RWPE1 (cell line): ENCODE measurements around the gene SLC1A1.
"Not testable (repeated sequence)": the region's sequence is repeated elsewhere in the genome, so short reads cannot be mapped to it uniquely, and the experiment has no call there.

Experiments
- CTCF ChIA-PET: fragments of 350-600 bp; sonication (Branson Sonifier 250); formaldehyde crosslinking; extraction: SDS; loops from one replicate; lab custom pipeline; 2021; lab: Yijun Ruan, JAX
- POLR2A ChIA-PET: fragments of 400-600 bp; formaldehyde crosslinking; extraction: SDS; loops from one replicate; lab custom pipeline; 2020; ENCODE audit warnings: antibody characterized with exemption; ENCODE audit not compliant: low non-redundant PET; lab: Yijun Ruan, JAX
- DNase-seq: peaks from one replicate; pipeline ENCODE4 v3.0.0; 2012; ENCODE audit warnings: low spot score
- H3K27ac ChIP-seq: fragments of 450-650 bp; 2 replicates; pipeline ENCODE4 v1.5.1; 2017
- TF ChIP-seq, protein P1 (sequence below): fragments of 450-650 bp; conservative IDR thresholded peaks from 2 replicates; pipeline ENCODE4 v1.5.1; 2017; ENCODE audit warnings: low read depth, mild to moderate bottlenecking

Gene SLC1A1

DNA sequence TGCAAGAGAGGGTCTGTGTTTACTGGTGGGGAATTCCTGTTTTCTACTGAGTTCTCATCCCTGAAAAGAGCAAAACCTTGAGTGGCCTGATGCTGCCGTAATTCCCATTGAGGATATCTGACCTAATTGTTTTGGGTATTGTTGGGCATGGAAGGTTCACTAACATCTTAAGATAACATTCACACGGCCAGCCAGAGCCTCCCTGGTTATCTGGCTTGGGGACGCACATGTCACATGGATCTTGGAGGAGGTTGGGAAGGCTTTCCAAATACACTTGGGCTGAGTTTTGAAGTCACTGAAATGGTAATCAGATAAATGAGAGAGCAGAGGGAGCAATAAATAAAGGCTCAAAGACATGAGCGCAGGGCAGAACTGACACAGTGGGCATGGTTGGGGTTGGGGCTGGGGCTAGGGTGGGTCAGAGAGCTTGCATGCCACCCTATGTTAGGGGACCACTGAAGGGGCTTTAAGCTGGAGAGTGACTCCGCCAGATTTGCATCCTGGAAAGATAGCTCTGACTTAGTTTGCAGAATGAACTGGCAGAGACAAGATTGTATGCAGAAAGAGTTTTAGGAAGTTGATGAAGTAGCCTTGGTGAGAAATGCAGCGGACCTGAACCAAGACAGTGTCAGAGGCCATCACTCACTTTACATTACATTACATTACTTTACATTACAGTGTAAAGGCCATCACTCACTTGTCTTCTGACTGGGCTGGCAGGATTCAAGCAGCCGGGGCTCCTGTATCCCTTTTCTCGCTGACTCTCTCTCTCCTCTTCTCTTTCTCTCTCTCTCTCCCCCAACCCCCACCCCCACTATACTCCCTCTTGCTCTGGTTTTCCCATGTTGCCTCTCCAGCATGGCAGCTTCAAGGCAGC, 24.2 kb downstream of the SLC1A1 start:
- no peak for DNase-seq

DNA sequence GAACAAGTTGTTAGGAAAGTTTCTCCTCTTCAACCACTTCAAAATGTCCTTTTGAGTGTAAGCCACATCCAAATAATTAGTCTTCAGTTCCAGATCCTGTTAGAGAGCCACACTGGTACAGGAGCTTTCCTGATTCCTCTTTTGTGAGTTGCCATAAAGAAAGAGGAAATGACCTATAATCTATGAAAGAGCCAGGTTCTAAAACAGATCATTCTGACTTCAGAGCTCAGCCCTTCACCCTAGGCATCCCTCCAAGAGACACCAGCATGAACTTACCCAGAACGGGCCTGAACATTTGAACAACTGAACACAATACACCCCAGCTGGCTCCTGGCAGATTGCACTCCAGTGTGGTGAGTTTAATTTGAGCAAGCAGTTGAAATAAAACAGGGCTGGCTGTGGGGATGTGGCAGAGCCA, 25.7 kb downstream of the SLC1A1 start:
- TF ChIP-seq, protein P1, sequence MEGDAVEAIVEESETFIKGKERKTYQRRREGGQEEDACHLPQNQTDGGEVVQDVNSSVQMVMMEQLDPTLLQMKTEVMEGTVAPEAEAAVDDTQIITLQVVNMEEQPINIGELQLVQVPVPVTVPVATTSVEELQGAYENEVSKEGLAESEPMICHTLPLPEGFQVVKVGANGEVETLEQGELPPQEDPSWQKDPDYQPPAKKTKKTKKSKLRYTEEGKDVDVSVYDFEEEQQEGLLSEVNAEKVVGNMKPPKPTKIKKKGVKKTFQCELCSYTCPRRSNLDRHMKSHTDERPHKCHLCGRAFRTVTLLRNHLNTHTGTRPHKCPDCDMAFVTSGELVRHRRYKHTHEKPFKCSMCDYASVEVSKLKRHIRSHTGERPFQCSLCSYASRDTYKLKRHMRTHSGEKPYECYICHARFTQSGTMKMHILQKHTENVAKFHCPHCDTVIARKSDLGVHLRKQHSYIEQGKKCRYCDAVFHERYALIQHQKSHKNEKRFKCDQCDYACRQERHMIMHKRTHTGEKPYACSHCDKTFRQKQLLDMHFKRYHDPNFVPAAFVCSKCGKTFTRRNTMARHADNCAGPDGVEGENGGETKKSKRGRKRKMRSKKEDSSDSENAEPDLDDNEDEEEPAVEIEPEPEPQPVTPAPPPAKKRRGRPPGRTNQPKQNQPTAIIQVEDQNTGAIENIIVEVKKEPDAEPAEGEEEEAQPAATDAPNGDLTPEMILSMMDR = no peak
- H3K27ac ChIP-seq = no peak overlapping the region
- DNase-seq = no peak
- POLR2A ChIA-PET = no interaction called here
- CTCF ChIA-PET = interaction anchor here (0.6 kb wide), 1 partner anchor 573 kb away, joined by 3 read pairs; no protein-coding TSS in a partner anchor

More for the DNA sequence above, 24.2 kb downstream of the SLC1A1 start:
- POLR2A ChIA-PET = no interaction called here
- TF ChIP-seq, protein P1 = no peak
- no peak overlapping the region for H3K27ac ChIP-seq
- CTCF ChIA-PET = no interaction called here

DNA sequence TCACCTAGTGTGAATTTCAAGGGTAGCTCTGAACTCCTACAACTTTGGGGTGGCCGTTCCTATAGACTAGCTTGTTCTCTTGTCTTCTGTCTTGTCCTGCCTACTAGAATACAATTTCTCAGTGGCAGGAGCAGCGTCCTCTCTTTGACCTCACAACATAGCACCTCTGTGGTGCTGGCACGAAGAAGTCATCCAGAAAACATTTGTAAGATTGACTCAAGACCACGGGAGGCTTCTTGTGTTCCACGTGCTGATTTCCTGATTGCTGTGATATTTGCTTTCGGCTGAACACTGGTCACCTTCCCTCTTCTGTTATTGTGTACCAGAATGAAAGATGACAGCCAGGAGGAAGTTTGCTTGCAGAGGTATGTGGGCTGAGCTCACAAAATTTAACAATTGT, 27.0 kb downstream of the SLC1A1 start:
- no peak overlapping the region for H3K27ac ChIP-seq
- TF ChIP-seq, protein P1 = no peak
- DNase-seq = no peak
- POLR2A ChIA-PET = no interaction called here
- CTCF ChIA-PET = no interaction called here

DNA sequence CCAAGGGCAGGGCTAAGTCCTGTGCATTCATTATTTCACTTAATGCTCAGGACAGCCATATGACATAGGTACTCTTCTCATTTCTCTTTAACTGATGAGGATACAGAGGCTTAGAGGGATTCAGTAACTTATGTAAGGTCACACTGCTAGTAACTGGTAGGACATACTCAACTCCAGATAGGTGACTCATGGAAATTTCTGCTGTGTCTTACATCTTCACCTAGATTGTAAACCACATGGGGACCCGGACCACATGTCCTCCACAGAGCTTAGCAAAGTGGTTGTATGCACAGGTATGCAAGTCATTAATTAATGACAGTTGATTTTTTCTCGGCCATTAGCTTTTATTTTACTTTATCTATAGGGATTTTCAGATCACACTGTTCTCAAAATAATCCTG, 29.3 kb downstream of the SLC1A1 start:
- no peak for DNase-seq
- ChIA-PET POLR2A (no interaction called here), CTCF (no interaction called here)
- TF ChIP-seq, protein P1 = no peak
- no peak overlapping the region for H3K27ac ChIP-seq

DNA sequence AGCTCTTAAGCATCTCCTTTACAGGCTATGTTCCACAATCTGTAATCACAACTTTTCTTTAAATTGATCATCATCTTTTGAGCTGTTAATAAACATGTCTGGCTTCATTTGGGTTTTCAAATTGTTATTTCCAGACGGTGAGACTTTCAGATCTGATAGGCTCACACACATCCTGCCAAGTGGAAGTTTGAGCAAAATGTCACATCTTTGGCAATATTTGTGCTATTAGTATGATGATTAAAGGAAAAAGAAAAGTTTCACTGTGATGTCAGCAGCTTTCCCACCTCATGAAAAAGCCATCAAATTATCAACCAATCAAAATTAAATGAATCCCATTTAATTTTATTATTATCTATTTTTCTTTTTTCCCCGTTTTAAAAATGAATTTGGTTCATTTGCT, 29.8 kb downstream of the SLC1A1 start:
- no peak overlapping the region for H3K27ac ChIP-seq
- TF ChIP-seq, protein P1 = no peak
- CTCF ChIA-PET = no interaction called here
- DNase-seq = no peak
- POLR2A ChIA-PET = no interaction called here

DNA sequence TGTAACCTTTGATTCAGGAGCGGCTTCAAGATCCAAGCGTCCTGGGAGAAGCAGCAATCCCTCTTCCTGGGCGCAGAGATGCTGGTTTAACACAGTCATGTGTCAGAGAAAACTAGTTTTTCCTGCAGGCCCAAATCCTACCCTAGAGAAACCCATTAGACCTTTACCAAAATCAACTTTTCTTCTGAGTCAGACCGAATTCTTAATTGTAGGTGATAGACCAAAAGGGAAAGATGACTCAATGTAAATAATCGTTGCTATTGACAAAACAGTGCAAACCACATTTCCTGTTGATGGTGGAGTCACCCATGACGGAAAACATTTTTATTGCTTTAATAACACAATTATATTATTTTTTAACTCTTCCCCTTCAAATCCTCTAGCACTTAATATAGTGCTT, 40.1 kb downstream of the SLC1A1 start:
- TF ChIP-seq, protein P1 = no peak
- no peak overlapping the region for H3K27ac ChIP-seq
- peak; percentile 63 for DNase-seq
- POLR2A ChIA-PET = no interaction called here
- CTCF ChIA-PET = no interaction called here

DNA sequence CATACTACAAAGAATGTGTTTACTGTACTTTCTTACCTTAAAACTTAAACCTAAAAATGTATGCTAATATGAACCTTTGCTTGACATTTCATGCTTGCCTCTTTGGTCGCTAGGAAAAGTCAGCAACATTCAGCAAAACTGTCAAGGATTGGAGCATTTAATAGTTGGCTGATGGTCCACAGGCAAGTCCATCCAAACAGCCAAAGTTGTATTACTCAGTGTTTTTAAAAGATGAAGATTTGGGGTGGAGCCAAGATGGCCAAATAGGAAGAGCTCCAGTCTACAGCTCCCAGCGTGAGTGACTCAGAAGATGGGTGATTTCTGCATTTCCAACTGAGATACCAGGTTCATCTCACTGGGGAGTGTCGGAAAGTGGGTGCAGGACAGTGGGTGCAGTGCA, 40.6 kb downstream of the SLC1A1 start:
- POLR2A ChIA-PET, H3K27ac ChIP-seq, DNase-seq: not testable (repeated sequence)

DNA sequence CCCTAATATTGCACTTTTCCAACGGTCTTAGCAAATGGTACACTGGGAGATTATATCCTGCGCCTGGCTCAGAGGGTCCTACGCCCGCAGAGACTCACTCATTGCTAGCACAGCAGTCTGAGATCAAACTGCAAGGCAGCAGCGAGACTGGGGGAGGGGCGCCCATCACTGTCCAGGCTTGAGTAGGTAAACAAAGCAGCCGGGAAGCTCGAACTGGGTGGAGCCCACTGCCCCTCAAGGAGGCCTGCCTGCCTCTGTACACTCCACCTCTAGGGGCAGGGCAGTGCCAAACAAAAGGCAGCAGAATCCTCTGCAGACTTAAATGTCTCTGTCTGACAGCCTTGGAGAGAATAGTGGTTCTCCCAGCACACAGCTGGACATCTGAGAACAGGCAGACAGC, 41.1 kb downstream of the SLC1A1 start:
- H3K27ac ChIP-seq, DNase-seq, CTCF ChIA-PET, POLR2A ChIA-PET: not testable (repeated sequence)

More for the DNA sequence above, 40.6 kb downstream of the SLC1A1 start:
- CTCF ChIA-PET = not testable (repeated sequence)

DNA sequence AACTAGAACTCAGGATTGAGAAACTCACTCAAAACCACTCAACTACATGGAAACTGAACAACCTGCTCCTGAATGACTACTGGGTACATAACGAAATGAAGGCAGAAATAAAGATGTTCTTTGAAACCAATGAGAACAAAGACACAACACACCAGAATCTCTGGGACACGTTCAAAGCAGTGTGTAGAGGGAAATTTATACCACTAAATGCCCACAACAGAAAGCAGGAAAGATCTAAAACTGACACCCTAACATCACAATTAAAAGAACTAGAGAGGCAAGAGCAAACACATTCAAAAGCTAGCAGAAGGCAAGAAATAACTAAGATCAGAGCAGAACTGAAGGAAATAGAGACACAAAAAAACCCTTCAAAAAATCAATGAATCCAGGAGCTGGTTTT, 43.6 kb downstream of the SLC1A1 start:
- POLR2A ChIA-PET, H3K27ac ChIP-seq, DNase-seq, CTCF ChIA-PET: not testable (repeated sequence)

DNA sequence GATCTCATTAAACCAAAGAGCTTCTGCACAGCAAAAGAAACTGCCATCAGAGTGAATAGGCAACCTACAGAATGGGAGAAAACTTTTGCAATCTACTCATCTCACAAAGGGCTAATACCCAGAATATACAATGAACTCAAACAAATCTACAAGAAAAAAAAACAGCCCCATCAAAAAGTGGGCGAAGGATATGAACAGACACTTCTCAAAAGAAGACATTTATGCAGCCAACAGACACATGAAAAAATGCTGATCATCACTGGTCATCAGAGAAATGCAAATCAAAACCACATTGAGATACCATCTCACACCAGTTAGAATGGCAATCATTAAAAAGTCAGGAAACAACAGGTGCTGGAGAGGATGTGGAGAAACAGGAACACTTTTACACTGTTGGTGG, 45.9 kb downstream of the SLC1A1 start:
- CTCF ChIA-PET, DNase-seq, H3K27ac ChIP-seq, POLR2A ChIA-PET: not testable (repeated sequence)
